ENCODE measurements around the gene DECR2. TPM values are rescaled to one million over a fixed set of nuclear protein-coding genes. Genes with fewer than 3 reads are reported as not detected.

Gene DECR2
- total RNA-seq, 1 experiment from 2014 or later: 37.2 TPM

DNA sequence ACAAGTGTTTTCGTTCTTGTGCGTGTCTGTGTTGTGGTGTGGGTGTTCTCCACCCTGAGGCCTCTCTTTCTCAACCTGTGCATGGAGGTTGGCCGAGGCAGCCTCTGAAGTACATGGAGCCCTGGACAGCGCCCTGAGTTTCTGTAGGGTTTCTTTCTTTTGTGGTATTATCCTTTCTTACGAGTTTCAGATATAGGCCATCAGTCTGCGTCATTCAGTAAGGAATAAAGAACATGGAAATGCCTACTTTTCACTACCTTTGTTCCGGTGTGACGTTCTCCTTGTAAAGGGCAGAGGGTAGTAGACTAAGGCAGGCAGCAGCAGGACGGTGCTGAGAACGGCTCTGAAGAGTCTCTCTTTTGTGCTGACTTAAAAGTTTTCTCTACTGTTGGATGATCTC, 42.3 kb downstream of the DECR2 start:
- no TSS peak for BruUV-seq (replicated peaks)
- no peak for DNase-seq (ENCODE audit: unreplicated experiment)

DNA sequence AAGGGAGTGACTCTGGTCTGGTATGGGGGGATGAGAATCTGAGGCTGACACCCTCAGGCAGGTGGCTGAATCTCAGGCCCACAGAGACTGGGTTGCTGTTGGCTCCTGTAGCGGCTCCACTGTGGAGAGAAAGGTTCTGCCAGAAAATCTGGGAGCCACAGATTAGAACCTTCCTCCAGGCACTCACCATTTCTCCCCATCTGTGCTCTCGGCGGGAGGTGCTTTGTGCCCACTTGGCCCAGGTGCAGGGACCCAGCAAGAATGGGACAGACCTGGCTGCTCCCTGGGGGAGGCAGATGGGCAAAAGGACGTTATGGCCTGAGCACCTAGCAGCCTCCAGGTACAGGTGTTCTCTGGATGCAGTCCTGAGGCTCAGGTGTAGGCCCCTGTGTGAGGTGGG, 43.9 kb downstream of the DECR2 start:
- intact Hi-C loops (cut with micrococcal nuclease): no loop called here
- Mint-ChIP-seq H3K27ac (ENCODE audit: low read depth, unreplicated experiment) (no peak overlapping the region), H3K9me3 (ENCODE audit: unreplicated experiment) (no peaks in the 10 kb centered on the region), H3K27me3 (ENCODE audit: insufficient read depth, unreplicated experiment) (no peaks in the 10 kb centered on the region), H3K4me3 (ENCODE audit: unreplicated experiment) (no peak overlapping the region), H3K4me1 (ENCODE audit: insufficient read depth, unreplicated experiment) (peaks cover 1% of the 10 kb centered on the region), H3K36me3 (ENCODE audit: insufficient read depth, unreplicated experiment) (peaks cover 6% of the 10 kb centered on the region)
- BruUV-seq (replicated peaks): no TSS peak
- no peak for DNase-seq (ENCODE audit: unreplicated experiment)
- TF ChIP-seq, protein P1, sequence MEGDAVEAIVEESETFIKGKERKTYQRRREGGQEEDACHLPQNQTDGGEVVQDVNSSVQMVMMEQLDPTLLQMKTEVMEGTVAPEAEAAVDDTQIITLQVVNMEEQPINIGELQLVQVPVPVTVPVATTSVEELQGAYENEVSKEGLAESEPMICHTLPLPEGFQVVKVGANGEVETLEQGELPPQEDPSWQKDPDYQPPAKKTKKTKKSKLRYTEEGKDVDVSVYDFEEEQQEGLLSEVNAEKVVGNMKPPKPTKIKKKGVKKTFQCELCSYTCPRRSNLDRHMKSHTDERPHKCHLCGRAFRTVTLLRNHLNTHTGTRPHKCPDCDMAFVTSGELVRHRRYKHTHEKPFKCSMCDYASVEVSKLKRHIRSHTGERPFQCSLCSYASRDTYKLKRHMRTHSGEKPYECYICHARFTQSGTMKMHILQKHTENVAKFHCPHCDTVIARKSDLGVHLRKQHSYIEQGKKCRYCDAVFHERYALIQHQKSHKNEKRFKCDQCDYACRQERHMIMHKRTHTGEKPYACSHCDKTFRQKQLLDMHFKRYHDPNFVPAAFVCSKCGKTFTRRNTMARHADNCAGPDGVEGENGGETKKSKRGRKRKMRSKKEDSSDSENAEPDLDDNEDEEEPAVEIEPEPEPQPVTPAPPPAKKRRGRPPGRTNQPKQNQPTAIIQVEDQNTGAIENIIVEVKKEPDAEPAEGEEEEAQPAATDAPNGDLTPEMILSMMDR (IDR thresholded peaks at IDR 0.05; ENCODE audit: unreplicated experiment): no peak
- CTCF ChIA-PET: interaction anchor here (0.7 to 1.4 kb wide), 2 partner anchors 16 to 62 kb away, joined by 3 to 4 read pairs; no protein-coding TSS in a partner anchor
- POLR2A ChIA-PET: interaction anchor here (0.7 kb wide), 1 partner anchor 908 kb away, joined by 6 read pairs; no protein-coding TSS in a partner anchor

More for the DNA sequence above, 42.3 kb downstream of the DECR2 start:
- H3K27me3 Mint-ChIP-seq (ENCODE audit: insufficient read depth, unreplicated experiment): no peaks in the 10 kb centered on the region
- intact Hi-C loops (cut with micrococcal nuclease): no loop called here
- H3K4me1 Mint-ChIP-seq (ENCODE audit: insufficient read depth, unreplicated experiment): no peaks in the 10 kb centered on the region
- no peak overlapping the region for H3K4me3 Mint-ChIP-seq (ENCODE audit: unreplicated experiment)
- TF ChIP-seq, protein P1 (IDR thresholded peaks at IDR 0.05; ENCODE audit: unreplicated experiment): no peak
- H3K9me3 Mint-ChIP-seq (ENCODE audit: unreplicated experiment): no peaks in the 10 kb centered on the region
- H3K27ac Mint-ChIP-seq (ENCODE audit: low read depth, unreplicated experiment): no peak overlapping the region
- ChIA-PET CTCF (interaction anchor here (1.4 kb wide), 1 partner anchor 17 kb away, joined by 4 read pairs; no protein-coding TSS in a partner anchor), POLR2A (no interaction called here)
- peaks cover 6% of the 10 kb centered on the region for H3K36me3 Mint-ChIP-seq (ENCODE audit: insufficient read depth, unreplicated experiment)

DNA sequence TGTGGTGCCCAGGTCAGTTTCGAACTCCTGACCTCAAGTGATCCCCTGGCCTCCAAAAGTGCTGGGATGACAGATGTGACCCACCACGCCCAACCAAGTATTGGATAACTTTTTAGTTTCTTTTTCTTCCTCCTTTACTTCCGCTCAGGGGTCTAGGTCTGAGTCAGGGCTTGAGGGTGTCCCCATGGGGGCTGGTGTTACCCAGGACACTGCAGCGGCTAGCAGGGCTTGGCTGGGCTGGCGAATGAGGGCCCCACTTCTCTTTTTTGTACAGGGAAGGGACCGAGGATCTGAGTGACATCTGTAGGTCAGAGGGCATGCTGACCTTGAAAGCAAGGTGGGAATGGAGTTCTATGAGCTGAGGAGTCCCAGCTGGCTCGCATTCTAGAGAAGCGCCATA, 48.7 kb downstream of the DECR2 start:
- Mint-ChIP-seq H3K4me1 (ENCODE audit: insufficient read depth, unreplicated experiment) (peaks cover 6% of the 10 kb centered on the region), H3K27me3 (ENCODE audit: insufficient read depth, unreplicated experiment) (no peaks in the 10 kb centered on the region), H3K27ac (ENCODE audit: low read depth, unreplicated experiment) (no peak overlapping the region), H3K9me3 (ENCODE audit: unreplicated experiment) (no peaks in the 10 kb centered on the region), H3K4me3 (ENCODE audit: unreplicated experiment) (no peak overlapping the region), H3K36me3 (ENCODE audit: insufficient read depth, unreplicated experiment) (no peaks in the 10 kb centered on the region)
- ChIA-PET CTCF (no interaction called here), POLR2A (interaction anchor here (0.6 to 1.4 kb wide), 2 partner anchors 18 to 26 kb away, joined by 3 to 4 read pairs; no protein-coding TSS in a partner anchor)
- DNase-seq (ENCODE audit: unreplicated experiment): no peak
- TF ChIP-seq, protein P1 (IDR thresholded peaks at IDR 0.05; ENCODE audit: unreplicated experiment): no peak
- BruUV-seq (replicated peaks): no TSS peak
- intact Hi-C loops (cut with micrococcal nuclease): no loop called here

DNA sequence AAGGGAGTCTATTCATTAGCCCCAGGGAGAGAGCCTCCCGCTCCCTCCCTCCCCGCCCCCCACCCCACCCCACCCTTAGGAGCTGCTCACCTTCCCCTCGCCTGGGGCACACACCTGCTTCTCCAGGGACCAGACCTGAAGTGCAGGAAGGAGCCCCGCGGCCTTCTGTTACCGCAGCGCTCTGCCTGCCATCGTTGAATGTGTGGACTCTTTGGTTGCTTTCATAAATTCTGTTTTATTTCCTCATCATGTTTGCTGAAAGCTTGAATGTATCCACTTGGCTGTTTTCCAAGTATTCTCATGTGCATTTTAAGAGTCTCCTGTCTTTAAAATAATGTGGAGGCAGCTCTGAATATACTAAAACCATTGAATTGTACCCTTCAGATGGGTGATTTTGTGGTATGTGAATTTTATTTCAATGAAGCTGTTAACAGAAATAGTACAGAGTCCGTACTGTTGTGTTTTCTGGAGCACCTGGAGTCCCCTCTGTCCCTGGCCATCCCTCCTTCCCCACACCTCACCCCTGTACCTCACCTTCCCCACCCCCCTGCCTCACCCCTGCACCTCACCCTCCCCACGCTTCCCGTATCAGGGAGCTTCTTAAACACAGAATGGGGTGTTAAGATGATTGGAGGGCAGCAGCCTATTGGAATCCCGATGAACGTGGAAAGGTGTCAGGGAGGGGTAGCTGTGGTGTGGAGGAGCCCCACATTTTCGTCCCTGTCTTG, 49.3 kb downstream of the DECR2 start:
- intact Hi-C loops (cut with micrococcal nuclease): no loop called here
- DNase-seq (ENCODE audit: unreplicated experiment): no peak
- Mint-ChIP-seq H3K27ac (ENCODE audit: low read depth, unreplicated experiment) (no peak overlapping the region), H3K36me3 (ENCODE audit: insufficient read depth, unreplicated experiment) (no peaks in the 10 kb centered on the region), H3K27me3 (ENCODE audit: insufficient read depth, unreplicated experiment) (no peaks in the 10 kb centered on the region), H3K9me3 (ENCODE audit: unreplicated experiment) (no peaks in the 10 kb centered on the region), H3K4me3 (ENCODE audit: unreplicated experiment) (no peak overlapping the region), H3K4me1 (ENCODE audit: insufficient read depth, unreplicated experiment) (peaks cover 6% of the 10 kb centered on the region)
- TF ChIP-seq, protein P1 (IDR thresholded peaks at IDR 0.05; ENCODE audit: unreplicated experiment): no peak
- ChIA-PET POLR2A (interaction anchor here (0.6 to 1.4 kb wide), 4 partner anchors 19 to 64 kb away, joined by 3 to 4 read pairs (median 3); no protein-coding TSS in a partner anchor), CTCF (interaction anchor here (0.5 kb wide), 1 partner anchor 20 kb away, joined by 4 read pairs; no protein-coding TSS in a partner anchor)
- BruUV-seq (replicated peaks): no TSS peak
